Esophagus muscularis mucosa (tissue), 3 donors: ENCODE measurements around the gene ADGRG1.

Experiments used
- EP300 ChIP-seq: sonication (generic); formaldehyde crosslinking; IDR thresholded peaks from one replicate; pipeline ENCODE4 v1.6.1; 2017; ENCODE audit warnings: antibody characterized with exemption
- POLR2AphosphoS5 ChIP-seq, 2 donors: sonication (generic); formaldehyde crosslinking; IDR thresholded peaks; one replicate each; pipeline ENCODE4 v1.6.1; 2017; ENCODE audit warnings: antibody characterized with exemption in 2 of 2

GRCh38 chr16:57704011-57704904 lies 75.8 kb downstream of the ADGRG1 start:
- TF ChIP-seq POLR2AphosphoS5 (IDR thresholded peaks at IDR 0.05) (no peak), EP300 (no peak)
